PFSK-1 (cell line): ENCODE measurements around the gene SERGEF.

Experiments
- FOXP2 ChIP-seq: optimal IDR thresholded peaks from 2 replicates; pipeline ENCODE3; 2011; ENCODE audit warnings: borderline replicate concordance, control low read depth, inconsistent platforms; ENCODE audit not compliant: insufficient read depth; ENCODE audit errors: extremely low read length, extremely low read depth
- POLR2AphosphoS5 ChIP-seq: IDR thresholded peaks from 2 replicates; pipeline ENCODE4 v1.6.1; 2012; ENCODE audit warnings: low read depth, mild to moderate bottlenecking, control low read depth, low read length, moderate library complexity
- REST ChIP-seq, 2 experiments: IDR thresholded peaks; 2 replicates each; pipeline versions ENCODE4 v1.6.1 to v1.8.0; 2011 to 2012; ENCODE audit warnings: low read depth in 2 of 2, low read length in 2 of 2, control low read depth in 1 of 2, inconsistent platforms in 1 of 2, mild to moderate bottlenecking in 1 of 2, moderate library complexity in 1 of 2; ENCODE audit not compliant: insufficient read depth in 1 of 2
- SIN3A ChIP-seq: IDR thresholded peaks from 2 replicates; pipeline ENCODE4 v1.6.1; 2012; ENCODE audit warnings: mild to moderate bottlenecking, low read length, moderate library complexity, borderline replicate concordance; ENCODE audit not compliant: insufficient read depth
- TAF1 ChIP-seq: IDR thresholded peaks from 2 replicates; pipeline ENCODE4 v1.6.1; 2012; ENCODE audit warnings: low read length, control low read depth, borderline replicate concordance; ENCODE audit not compliant: insufficient read depth

SERGEF gene

GRCh38 chr11:17790453-17790852 is 222.4 kb downstream of the SERGEF start:
- no peak for TF ChIP-seq REST (IDR thresholded peaks at IDR 0.05; ENCODE audit: insufficient read depth in 1 of 2, low read depth in 2 of 2, low read length in 2 of 2)
- no peak for TF ChIP-seq POLR2AphosphoS5
- TF ChIP-seq TAF1 = no peak
- no peak for TF ChIP-seq FOXP2
- TF ChIP-seq SIN3A = no peak

GRCh38 chr11:17788084-17788483 is 224.8 kb downstream of the SERGEF start:
- TF ChIP-seq POLR2AphosphoS5 = no peak

- TF ChIP-seq POLR2AphosphoS5 = no peak
- no peak for TF ChIP-seq FOXP2
- TF ChIP-seq TAF1 = no peak
- no peak for TF ChIP-seq SIN3A
- TF ChIP-seq REST (IDR thresholded peaks at IDR 0.05; ENCODE audit: insufficient read depth in 1 of 2, low read depth in 2 of 2, low read length in 2 of 2) = no peak
These were observed 225.9 kb downstream of the SERGEF start for GRCh38 chr11:17786824-17787525.

- TF ChIP-seq SIN3A = no peak
- TF ChIP-seq TAF1 = no peak
- no peak for TF ChIP-seq POLR2AphosphoS5
- no peak for TF ChIP-seq REST (IDR thresholded peaks at IDR 0.05; ENCODE audit: insufficient read depth in 1 of 2, low read depth in 2 of 2, low read length in 2 of 2)
- no peak for TF ChIP-seq FOXP2
These were observed 229.0 kb downstream of the SERGEF start for GRCh38 chr11:17783878-17784277.

- TF ChIP-seq POLR2AphosphoS5 (no peak), SIN3A (no peak), FOXP2 (no peak), TAF1 (no peak), REST (IDR thresholded peaks at IDR 0.05; ENCODE audit: insufficient read depth in 1 of 2, low read depth in 2 of 2, low read length in 2 of 2) (no peak)
These were observed 230.1 kb downstream of the SERGEF start for GRCh38 chr11:17782603-17783337.
